Hypothalamus (tissue), 51 donors: ENCODE measurements around the gene GOLGA6L22.
"Not testable (repeated sequence)": the region's sequence is repeated elsewhere in the genome, so short reads cannot be mapped to it uniquely, and the experiment has no call there.

Experiments used
- DNase-seq, 51 donors: peaks; one replicate each; lab custom pipeline; 2025; lab: John Stamatoyannopoulos, UW

The GOLGA6L22 gene, protein sequence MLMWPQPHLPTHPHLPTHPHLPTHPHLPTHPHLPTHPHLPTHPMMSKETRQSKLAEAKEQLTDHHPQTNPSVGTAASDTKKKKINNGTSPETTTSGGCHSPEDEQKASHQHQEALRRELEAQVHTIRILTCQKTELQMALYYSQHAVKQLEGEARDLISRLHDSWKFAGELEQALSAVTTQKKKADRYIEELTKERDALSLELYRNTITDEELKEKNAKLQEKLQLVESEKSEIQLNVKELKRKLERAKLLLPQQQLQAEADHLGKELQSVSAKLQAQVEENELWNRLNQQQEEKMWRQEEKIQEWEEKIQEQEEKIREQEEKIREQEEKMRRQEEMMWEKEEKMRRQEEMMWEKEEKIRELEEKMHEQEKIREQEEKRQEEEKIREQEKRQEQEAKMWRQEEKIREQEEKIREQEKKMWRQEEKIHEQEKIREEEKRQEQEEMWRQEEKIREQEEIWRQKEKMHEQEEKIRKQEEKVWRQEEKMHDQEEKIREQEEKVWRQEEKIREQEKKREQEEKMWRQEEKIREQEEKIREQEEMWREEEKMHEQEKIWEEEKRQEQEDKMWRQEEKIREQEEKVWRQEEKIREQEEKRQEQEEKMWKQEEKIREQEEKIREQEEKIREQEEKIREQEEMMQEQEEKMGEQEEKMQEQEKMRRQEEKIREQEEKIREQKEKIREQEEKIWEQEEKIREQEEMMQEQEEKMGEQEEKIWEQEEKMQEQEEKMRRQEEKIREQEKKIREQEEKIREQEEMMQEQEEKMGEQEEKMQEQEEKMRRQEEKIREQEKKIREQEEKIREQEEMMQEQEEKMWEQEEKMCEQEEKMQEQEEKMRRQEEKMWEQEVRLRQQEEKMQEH

GRCh38 chr15:22458603-22459002 is at the start of gene GOLGA6L22:
Gene GOLGA6L22 (plus strand): TSS chr15:22458903. CDS start chr15:22458994, 91 bp downstream.
- DNase-seq = not testable (repeated sequence)

- DNase-seq = not testable (repeated sequence)
Observed at GRCh38 chr15:22417288-22417687, 41.4 kb upstream of the GOLGA6L22 start.

DNA sequence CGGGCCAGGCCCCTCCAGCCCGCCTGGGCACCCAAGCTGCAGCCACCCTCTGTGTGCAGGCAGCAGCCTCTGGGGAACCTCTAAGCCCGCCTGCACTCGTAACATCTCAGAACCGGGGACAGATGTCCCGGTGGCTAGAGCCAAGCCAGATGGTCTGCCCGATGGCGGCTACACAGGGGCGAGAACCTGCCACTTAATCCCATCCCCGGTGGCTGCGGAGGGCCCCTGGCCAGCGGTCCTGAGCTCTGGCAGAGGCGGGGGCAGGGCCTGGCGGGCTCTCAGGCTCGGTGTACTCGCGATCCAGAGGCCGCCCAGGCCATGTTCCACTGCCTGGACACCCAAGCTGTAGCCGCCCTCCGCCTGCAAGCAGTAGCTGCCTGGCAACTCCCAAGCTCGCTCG is 40.9 kb upstream of the GOLGA6L22 start:
- not testable (repeated sequence) for DNase-seq

- DNase-seq = not testable (repeated sequence)
Observed at GRCh38 chr15:22418212-22418611, 40.5 kb upstream of the GOLGA6L22 start.

DNA sequence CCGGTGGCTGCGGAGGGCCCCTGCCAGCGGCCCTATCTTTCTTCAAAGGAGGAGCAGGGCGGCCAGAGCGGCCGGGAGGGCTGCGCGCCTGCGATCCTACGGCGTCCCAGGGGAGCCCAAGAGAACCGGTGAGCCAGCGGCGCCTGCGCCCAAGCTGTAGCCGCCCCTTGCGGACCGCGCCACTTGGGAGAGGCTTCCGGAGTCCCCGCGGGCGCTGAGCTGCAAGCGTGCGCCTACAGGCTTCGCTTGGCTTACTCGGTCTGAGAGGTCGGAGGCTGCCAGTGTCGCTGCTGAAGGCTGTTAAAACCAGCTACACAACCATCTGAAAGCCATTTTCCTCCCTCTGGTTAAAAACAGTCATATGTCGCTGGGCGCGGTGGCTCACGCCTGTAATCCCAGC is 40.0 kb upstream of the GOLGA6L22 start:
- not testable (repeated sequence) for DNase-seq

- DNase-seq = not testable (repeated sequence)
Observed at GRCh38 chr15:22420340-22420739, 38.4 kb upstream of the GOLGA6L22 start.

- DNase-seq = not testable (repeated sequence)
Observed at GRCh38 chr15:22429426-22429825, 29.3 kb upstream of the GOLGA6L22 start.

- DNase-seq = not testable (repeated sequence)
Observed at GRCh38 chr15:22431687-22432086, 27.0 kb upstream of the GOLGA6L22 start.

DNA sequence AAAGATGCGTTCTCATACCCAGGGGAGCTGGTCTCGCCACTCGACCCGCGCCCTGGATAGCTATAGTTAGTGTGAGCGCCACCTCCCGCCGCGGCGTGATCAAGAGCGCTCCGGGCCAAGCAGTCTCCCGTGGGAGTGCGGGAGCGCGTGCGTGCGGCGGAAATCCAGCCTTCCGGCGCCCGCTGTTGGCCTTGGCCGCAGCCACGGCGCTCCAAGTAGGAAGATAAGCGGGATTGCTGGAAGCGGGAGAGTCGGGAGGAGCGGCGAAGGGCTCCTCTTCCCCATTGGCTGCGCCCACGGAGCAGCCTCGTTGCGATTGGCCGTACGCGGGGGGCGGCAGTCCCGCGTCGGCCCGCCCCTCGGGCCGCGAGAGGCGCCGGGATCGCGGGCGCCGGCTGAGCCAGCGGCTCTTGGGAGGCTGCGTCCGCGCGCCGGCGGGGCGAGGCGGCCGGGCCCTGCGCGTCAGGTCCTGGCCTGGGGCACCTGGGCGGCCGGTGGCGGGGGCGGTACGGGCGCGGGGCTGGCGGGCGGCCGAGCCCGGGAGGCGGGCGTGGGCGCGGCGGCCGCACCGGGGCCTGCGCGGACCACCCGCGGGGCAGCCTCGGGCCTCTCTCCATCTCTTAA is 35.9 kb downstream of the GOLGA6L22 start:
- not testable (repeated sequence) for DNase-seq

GRCh38 chr15:22497200-22497599 is 38.5 kb downstream of the GOLGA6L22 start:
- DNase-seq = not testable (repeated sequence)

- DNase-seq = not testable (repeated sequence)
Observed at GRCh38 chr15:22498220-22498925, 39.7 kb downstream of the GOLGA6L22 start.

- not testable (repeated sequence) for DNase-seq
Observed at GRCh38 chr15:22502272-22502671, 43.6 kb downstream of the GOLGA6L22 start.

DNA sequence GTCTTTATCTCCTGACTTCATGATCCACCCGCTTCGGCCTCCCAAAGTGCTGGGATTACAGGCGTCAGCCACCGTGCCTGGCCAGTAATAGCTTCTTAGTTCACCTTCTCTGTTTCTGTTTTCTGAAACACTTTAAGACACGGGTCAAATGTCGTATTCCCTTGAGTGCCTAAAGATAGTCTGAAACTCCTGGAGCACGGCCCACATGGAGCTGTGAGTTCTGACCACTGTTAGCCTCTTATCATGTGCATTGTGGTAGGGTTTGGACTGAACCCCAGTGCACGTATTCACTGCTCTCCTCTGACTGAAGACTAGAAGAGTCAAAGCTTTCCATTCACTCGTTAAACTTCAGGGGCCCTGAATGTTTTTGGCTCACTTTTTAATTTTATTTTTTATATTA is 48.3 kb downstream of the GOLGA6L22 start:
- DNase-seq = not testable (repeated sequence)

GRCh38 chr15:22516140-22516539 is 57.4 kb downstream of the GOLGA6L22 start:
- DNase-seq = not testable (repeated sequence)
